ENCODE measurements around the gene ARHGAP11B.
"Not testable (repeated sequence)": the region's sequence is repeated elsewhere in the genome, so short reads cannot be mapped to it uniquely, and the experiment has no call there.

GRCh38 chr15:30612271-30612670 is 13.7 kb upstream of the ARHGAP11B start:
- TF ChIP-seq POLR2AphosphoS5 (IDR thresholded peaks at IDR 0.05); CTCF (IDR thresholded peaks at IDR 0.05; ENCODE audit: poor library complexity, severe bottlenecking); EZH2 (IDR thresholded peaks at IDR 0.05; ENCODE audit: borderline replicate concordance, insufficient read depth, low read length, poor library complexity, severe bottlenecking); TAF1 (IDR thresholded peaks at IDR 0.05; ENCODE audit: low read depth); EP300 (conservative IDR thresholded peaks at IDR 0.05; ENCODE audit: poor library complexity, severe bottlenecking); RAD21 (conservative IDR thresholded peaks at IDR 0.05); REST (IDR thresholded peaks at IDR 0.05; ENCODE audit: borderline replicate concordance); MXI1 (conservative IDR thresholded peaks at IDR 0.05; ENCODE audit: poor library complexity, severe bottlenecking): not testable (repeated sequence)

All from neural cell (in vitro differentiated cells).